IPS-NIHi11 (cell line): ENCODE measurements around the gene PDLIM4.

Source experiments
- DNase-seq: peaks from one replicate; pipeline ENCODE4 v3.0.0; 2012; ENCODE audit warnings: mixed read lengths, low spot score

Gene PDLIM4

DNA sequence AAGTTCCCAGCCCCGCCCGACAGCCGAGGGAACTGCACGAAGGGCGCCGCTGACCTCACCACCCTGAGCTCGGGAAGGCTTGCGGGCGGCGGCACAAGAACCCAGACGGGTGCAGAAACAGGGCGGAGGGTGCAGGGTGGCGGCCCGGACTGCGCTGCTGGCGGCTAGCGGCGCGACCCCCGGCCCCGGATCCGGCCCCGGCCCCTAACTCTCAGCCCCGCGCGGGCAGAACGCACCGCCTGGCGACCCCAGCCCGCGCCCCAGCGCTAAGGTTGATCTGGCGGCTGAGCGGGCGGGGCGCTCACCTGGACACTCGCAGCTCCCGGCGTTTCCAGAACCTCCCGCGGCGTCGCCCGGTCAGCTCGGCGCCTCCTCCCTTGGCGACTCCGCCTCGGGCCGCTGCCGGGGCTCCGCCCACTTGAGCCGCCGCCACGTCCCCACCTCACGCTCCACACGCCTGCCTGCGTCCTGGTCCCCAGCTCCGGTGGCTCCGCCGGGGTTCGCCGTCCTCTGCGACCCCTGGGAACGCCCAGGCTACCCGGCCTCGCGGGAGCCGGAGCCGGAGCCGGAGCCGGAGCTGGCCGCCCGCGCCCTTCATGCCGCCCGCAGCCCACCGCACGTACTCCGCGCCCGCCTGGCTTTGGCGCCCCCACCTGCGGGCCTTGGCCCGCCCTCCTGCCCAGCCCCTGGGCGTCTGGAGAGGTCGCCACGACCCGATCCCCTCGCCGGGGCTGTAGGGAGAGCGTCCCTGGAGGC is 29.8 kb upstream of the PDLIM4 start, which contains the start of gene P4HA2:
Gene P4HA2, minus strand, starts transcription at position 369 of the 756 bp plus-strand sequence. CDS start 9,227 bp downstream, outside the sequence.
- DNase-seq = peak; percentile 91

DNA sequence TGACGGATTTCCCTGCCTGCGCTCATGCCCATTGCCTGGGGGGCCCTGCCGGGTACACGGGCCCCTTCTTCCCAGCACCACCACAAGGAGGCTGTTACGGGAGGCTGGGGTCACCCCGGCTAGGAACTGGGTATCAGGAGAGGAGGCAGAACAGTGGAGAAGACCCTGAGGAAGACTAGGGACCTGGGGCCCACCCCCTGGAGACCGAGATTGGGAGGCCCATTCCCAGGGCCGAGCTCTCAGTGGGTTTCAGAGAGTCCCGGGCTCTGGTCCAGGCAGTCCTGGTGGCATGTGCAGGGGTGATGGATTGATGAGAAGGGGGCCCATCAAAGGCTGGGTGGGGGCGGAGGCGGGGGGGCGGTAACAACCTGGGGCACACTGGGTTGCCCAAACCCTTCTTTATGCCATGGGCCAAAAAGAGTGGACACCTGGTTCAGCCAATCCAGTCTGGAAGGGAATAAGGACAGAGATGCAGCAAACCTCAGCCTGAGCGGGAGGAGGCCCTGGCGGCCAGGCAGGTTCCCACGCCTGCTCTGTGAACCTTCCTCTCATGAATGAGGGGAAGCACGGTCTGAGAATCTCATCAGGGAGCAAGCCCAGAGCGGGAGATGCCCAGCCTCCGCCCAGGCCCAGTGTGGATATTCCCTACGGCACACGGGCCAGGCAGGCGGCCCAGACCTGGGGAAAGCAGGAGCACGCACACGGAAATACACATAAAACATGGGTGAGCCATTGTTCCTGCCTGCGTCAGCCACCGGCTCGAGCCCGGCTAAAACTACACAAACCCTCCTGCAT is 29.1 kb upstream of the PDLIM4 start:
- DNase-seq = no peak

DNA sequence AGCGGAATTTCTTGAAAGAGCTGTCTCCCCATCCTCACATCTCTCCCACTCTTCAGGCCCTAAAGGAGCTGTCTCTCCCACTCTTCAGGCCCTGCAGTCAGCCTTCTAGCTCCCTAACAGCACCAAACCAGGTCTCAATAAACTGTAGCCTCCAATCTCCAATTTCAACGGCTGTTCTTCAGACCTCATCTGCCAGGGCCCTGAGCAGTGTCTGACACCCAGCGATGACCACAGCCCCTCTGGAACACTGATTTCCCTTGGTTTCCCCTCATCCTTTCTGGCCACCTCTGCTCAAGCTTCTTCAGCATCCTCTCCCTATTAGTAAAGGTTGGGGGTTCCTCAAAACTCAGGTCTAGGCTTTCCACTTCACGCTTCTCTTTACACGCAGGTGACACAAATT is 28.3 kb upstream of the PDLIM4 start:
- no peak for DNase-seq

DNA sequence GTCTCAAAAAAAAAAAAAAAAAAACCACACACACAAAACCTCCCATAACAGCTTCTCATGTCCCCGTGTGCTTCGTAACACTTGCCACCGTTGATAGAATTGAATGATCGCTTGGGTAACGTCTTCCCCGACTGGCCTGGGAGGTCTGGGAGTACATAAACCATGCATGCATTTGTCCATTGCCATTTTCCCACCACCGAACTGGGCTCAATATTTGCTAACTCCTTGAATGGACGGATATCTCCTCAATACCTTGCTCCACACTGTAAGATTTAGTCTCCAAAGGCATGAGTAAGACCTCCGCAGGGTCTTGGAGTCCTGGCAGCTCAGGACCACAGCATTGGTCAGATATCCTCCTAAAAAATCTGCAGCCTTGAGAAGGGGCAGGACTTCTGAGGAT is 26.6 kb upstream of the PDLIM4 start:
- no peak for DNase-seq

DNA sequence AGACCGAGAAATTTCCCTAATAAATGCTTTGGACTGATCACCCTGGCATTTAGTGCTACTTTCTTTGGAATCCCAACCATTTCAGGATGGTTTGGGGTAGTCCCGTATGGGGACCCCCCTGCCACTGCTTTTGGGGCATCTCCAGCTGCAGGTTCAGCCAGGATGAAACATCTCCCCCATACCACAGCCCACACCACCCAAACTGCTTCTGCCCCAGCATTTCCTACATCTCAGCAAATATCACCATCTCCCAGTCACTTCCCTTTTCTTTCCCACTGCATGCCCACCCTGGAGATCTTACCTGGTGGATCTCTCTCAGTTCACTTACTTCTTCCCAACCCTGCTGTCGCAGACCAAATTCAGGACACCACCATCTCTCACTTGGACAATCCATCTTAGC is 25.0 kb upstream of the PDLIM4 start:
- DNase-seq = no peak

DNA sequence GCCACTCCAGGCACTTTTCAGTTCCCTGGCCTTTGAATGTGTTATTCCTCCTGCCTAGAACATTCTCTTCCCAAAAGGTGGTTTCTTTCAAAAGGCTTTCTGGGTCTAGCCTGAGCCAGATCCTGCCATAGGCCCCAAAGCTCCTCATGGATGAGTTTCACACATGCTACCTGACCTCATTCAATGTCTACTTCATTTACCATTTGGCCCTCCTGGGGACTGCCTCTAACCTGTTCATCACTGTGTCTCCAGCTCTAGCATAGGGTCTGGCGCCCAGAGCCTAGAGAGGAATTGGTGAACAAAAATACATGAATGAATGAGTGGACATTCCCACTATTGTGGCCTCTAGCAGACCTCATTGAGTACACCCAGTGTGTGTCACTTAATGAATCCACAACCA is 24.4 kb upstream of the PDLIM4 start:
- no peak for DNase-seq

DNA sequence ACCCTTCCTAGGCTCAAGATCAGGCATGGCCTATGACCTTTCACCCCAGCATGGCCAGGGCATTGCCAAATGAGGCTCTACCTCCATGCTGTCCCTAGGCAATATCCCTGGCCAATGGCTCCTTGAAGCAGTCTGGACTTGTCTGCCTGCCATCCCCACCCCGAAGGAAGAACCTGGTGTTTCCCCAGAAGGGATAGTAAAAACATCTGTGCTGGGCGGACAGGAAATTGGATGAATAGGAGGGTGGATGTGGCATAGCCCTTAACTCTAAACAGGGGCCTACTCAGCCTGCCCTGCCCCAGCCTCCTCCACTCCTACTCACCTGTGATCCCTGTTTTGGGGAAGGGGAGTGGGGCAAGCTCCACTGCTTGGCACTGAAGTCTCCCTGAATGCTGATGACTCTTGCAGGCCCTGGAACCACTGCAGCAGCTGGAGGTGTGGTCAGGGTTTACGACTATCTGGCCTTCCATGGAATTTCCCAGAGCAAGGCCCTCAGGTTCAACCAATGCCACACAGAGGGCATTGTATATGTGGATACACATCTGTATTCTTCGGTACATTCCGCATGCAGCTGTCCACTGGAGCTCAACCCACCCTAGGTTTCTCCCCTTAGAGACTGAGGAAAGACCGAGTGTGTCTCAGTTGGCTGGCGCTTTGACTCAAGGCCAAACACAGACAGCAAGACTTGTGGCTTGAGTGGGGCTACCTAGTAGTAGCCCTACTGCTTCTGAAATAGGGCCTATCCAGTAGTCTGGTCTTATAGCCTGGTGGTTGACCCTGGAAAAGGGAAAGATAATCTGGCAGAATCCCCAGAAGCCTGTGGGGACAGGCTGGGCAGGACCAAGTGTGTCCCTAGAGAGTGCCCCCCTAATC is 23.4 kb upstream of the PDLIM4 start:
- no peak for DNase-seq

DNA sequence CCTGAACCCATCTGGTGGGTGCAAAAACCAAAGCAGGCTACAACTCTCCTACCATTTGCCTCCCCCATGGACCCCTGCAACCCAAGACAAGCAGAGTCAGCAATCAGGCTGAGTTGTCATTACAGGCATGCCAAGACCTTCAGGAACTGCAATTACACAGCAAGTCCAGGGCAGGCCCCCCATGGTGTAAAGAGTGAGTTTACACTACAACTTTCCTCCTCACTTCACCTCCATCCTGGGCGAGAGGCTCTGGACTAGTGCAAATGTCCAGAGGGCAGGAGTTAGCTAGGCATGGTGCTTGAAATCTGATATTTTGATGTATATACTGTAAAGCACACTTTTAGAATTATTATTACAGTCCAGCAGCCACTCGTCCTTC is 22.8 kb upstream of the PDLIM4 start:
- DNase-seq = no peak

DNA sequence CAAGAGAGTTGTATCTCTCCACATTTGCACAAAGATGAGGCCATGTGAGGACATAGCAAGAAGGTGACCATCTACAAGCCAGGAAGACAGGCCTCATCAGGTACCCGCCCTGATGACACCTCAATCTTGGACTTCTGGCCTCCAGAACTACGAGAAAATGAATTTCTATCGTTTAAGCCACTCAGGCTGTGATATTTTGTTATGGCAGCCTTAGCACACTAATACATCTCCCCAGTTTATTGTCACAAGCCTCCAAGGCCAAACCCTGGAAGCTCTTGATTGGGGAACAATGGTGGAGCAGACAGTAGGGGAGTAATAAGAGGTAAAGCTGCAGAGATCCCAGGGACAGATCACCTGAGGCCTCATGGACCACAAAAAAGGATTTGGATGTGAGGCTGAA is 22.2 kb upstream of the PDLIM4 start:
- DNase-seq = no peak

DNA sequence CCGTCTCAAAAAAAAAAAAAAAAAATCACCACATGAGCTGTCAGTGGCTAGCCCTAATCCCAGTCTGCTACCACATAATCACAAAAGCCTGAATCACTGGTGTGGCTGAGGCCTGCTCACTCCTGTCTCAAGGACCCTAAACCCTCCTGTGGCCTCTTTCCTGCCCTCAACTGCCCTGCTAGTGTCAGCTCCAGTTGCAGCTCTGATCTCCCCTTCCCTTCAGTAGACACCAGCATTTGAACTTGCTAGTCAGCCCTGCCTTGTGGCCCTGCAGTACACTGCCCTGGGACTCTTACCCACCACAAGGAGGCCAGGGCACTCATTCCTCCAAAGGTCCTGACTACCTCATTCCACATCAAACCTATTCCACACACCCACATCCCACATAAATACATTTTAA is 20.4 kb upstream of the PDLIM4 start:
- no peak for DNase-seq

DNA sequence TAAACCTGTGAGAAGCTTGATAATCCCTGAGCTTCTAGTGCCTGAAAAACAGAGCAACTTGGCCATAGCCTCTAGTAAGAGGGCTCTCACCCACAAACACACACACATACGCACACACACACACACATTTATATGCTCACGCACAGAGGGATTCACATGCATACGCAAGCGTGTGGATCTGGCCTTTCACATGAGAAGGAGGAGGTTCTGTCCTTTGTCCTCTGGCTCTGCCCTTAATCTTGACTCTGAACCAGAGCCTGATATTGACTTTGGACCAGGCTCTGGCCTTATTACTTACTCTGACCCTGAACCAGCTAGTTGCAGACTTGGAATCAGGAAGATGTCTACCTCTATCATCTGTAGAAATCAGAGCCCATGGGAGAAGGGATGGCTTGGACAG is 19.8 kb upstream of the PDLIM4 start:
- DNase-seq = no peak

DNA sequence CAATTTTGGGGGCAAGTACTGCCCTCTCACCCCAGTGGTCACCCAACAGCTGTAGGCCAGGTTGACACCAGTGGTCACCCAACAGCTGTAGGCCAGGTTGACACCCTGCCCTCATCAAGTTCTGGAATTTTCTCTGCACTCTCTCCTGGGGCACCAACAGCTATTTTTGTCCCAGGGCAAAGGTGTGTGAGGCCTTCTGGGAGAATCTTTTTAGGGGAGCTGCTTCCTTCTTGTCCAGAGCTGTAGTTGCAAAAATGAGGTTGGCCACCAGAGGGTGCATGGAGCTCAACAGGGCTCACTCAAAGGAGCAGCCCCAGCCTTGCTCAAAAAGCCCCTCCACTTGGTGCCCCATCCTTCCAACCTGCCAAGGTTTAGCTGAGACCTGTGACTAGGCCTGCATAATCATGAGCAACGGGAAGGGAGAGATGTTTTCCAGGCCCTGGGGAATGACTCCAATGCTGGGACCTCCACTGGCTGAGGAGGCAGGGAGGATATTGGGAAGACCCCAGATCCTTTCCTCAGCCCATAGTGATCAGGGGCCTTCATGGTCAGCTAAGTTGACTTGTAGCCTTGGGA is 19.2 kb upstream of the PDLIM4 start:
- peak; percentile 77 for DNase-seq

DNA sequence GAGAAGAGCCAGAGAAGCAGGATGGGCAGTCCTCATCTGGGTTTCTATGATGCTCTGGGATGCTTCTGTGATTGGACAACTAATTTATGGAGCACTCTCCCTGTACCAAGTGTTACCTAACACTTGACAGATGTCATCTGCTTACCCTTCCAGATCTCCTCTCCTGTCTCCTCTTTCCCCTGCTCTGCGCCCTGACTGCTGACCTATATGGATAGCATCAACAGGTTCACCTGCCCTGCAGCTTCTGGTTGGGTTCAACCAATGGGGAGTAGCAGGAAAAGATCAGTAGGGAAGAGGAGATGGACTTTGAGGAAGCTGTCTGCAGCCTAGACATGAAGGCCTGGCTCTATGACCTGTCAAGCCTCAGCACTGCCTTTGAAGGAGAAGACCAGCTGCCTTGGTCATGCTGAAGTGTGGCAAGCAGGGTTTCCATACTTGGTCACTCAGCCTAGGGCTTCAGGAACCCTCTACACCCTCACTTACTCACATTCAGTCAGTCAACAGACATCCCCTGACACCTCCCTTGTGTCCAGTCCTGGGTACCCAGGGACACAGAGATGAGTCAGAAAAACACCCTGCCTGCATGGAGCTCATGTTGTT is 18.5 kb upstream of the PDLIM4 start:
- no peak for DNase-seq

DNA sequence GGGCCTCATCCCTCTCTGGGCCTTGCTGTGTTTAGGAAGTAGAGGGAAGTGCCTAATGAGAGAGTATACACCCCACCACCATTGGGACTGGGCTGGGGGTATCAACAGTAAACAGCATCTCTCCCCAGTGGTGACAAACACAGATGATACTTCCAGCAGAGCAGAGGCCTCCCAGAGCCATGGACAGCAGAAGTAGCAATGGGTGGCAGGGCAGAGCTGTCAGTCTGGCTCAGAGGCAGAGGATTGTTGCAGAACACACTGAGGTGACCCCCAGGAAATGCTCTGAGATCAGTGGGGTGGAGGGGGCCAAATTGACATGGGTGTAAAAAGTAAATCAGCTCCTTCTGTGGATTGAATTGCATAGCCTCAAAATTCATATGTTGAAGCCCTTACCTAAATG is 17.7 kb upstream of the PDLIM4 start:
- DNase-seq = no peak

DNA sequence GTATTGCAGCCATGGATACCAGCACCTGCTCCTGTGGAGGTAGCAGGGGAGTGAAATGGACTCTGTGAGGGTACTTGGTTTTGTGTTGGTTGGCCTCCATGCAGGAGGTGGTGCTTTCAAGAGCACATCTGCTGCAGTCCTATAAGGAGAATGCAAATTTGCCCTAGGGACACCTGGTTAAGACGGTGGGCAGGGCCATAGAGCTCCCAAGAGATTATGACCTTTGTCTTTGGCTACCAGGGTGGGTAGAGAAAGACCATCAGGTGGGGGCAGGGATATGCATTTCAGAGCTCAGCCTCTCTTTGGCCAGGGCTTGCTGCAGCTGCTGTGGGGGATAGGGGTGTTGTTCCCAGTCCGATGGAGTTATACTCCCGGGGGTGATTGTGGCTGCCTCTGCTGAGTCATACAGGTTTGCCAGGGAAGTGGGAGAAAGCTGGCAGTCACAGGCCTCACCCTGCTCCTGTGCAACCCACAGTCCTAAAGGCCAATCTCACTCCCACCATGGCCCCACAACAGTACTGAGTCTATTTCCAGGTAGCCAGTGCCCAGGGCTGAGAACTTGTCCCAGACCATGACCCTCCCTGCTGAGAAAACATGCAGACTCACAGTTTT is 14.0 kb upstream of the PDLIM4 start:
- DNase-seq = no peak

DNA sequence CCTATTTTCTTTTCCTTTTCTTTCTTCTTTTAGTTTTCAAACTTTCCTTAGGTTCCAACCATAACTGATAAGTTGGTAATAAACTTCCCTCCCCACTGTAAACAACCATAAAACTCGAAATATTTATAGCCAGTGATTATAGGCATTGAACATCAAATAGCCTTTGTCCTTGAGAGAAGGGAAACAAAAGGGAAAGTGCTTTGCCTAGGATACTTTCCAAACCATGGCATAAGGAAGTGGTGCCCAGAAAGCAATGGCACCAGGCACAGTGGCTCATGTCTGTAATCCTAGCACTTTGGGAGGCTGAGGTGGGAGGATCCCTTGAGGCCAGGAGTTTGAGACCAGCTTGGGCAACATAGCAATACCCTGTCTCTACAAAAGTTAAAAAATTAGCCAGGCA is 11.9 kb upstream of the PDLIM4 start:
- no peak for DNase-seq

DNA sequence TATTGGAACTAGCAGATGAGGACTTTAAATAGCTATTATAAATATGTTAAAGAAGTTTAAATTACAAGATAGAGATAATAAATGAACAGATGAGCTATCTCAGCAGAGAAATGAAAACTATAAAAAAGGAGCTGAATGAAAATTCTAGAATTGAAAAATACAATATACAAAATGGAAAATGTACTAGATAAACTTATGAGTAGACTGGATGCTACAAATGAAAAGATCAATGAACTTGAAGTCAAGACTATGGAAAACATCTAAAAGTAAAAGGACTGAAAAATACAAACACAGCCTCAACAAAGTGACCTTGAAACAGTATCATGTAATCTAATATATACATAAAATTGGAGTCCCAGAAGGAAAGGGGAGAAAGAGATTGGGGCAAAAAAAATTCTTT is 10.7 kb upstream of the PDLIM4 start:
- no peak for DNase-seq

DNA sequence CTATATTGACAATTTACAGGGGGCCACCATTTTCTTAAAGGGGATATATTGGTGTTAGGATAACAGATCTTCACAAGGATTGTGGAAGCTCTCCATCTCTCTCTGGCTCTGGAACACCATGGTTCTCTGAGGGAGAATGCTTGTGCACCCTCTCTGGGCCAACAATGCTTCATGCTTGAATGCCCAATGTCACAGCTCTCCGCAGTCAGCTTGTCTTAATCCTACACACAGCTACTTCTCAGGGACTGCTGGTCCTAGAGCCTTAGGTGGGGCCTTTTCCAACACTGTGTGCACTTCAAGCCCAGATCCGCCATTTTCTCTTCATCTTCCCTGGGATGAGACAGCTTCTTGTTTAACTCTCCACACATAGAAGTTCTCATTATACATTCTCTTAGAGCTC is 6.9 kb upstream of the PDLIM4 start:
- no peak for DNase-seq

DNA sequence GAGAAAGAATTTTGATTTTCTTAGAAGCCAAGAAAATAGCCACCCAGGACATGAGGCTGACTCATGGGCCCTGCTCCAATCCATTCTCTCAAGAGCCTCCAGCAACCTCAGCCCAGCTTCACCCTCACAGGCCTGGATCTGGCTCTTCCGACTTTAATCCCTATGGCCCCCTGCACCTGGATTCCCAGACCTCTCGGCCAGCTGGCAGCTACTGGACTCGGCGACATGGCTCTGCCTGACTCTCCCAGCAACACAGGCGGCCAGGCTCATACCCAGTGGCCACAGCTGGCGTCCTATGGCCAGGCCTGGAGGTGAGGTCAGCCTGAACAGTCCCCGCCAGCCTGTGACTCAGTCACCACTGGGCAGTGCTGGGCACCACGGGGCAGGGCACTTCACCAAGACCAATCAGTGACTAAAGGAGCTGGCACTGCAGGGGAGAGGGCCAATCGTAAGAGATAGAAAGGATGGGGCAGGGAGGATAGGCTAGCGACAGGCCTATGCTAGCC is 6.2 kb upstream of the PDLIM4 start:
- no peak for DNase-seq

DNA sequence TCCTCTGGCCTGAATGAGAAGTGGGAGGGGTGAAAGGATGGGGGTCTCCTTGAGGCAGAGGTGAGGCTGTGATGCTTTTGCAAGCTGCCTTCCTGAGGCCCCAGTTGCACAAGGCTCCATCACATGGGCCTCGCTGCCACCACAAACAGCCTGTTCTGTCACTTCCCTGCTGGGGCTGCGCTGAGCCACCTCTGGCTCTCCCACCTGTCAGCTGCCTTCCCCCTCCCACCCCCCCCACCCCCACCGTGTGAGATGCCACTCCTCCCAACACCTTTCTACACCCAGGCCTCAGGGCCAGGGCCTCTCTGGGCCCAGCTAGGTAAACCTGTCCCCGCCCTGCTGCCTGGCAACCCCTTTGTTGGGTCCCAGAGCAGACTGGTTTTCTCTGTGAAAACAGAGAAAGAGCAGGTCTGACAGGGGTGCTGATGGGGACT is 4.5 kb upstream of the PDLIM4 start:
- no peak for DNase-seq
